ENCODE results near the gene TPSD1.

The TPSD1 gene

DNA sequence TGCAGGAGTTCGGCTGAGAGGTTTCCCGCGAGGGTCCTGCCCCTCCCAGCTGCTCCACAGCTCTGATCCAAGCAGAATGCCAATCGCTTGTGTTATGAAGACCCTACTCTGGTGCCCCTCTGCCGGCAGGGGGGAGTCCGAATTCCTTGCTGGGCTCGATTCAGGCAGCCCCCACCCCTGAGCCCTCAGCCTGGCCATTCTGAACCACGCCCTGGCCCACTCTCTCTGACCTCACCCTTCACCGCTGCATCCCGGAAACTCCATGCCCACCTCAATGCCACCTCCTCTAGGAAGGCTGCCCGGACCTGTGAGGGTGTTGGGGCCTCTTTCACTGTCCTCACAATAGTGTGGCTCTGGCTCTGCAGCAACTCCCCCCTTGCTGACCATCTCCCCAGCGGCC lies 45.7 kb downstream of the TPSD1 start:
- H2BK120ac ChIP-seq (ENCODE audit: insufficient read depth, low read length, poor library complexity) = no peak overlapping the region
- H4K12ac ChIP-seq (ENCODE audit: low read depth, low read length) = no peak overlapping the region
- no peak overlapping the region for H3K27ac ChIP-seq (ENCODE audit: low read depth, low read length)
- H2BK5ac ChIP-seq (ENCODE audit: low read depth, low read length, poor library complexity) = no peak overlapping the region
- H2BK12ac ChIP-seq (ENCODE audit: low read length) = peak overlapping the region; percentile 24
- H3K14ac ChIP-seq (ENCODE audit: low read length) = no peak overlapping the region
- H3K4me2 ChIP-seq (ENCODE audit: low read length) = no peak overlapping the region
- peaks cover 10% of the 10 kb centered on the region for H3K79me1 ChIP-seq (ENCODE audit: low read length)
- peaks cover 1% of the 10 kb centered on the region for H3K9me3 ChIP-seq (ENCODE audit: insufficient read depth, low read depth, low read length)
- H3K4me1 ChIP-seq (ENCODE audit: control insufficient read depth in 1 of 2, insufficient read depth in 2 of 2, low read length in 2 of 2) = peaks cover 10 to 18% of the 10 kb centered on the region in 2 experiments
- no peak overlapping the region for H3K4ac ChIP-seq (ENCODE audit: low read depth, low read length)
- peak overlapping the region; percentile 75 for H4K8ac ChIP-seq (ENCODE audit: low read depth, low read length)
- no CpG with 5 or more reads among the region's 12 CpGs for WGBS (ENCODE audit: extremely low coverage, insufficient coverage, insufficient read length)
- H3K36me3 ChIP-seq (ENCODE audit: control insufficient read depth in 1 of 2, insufficient read depth in 2 of 2, low read length in 2 of 2) = no peaks in the 10 kb centered on the region
- H2AK5ac ChIP-seq (ENCODE audit: low read length) = peak overlapping the region; percentile 66
- H3K23ac ChIP-seq (ENCODE audit: low read length) = no peak overlapping the region
- no peak overlapping the region for H3K4me3 ChIP-seq (ENCODE audit: low read depth, low read length)
- no peak overlapping the region for H2AFZ ChIP-seq (ENCODE audit: insufficient read depth, low read length, poor library complexity)
- H3K27me3 ChIP-seq (ENCODE audit: insufficient read depth, low read length) = no peaks in the 10 kb centered on the region
- no peak overlapping the region for H4K91ac ChIP-seq (ENCODE audit: low read depth, low read length)
- H3K79me2 ChIP-seq (ENCODE audit: control insufficient read depth, insufficient read depth, low read length, poor library complexity) = peaks cover 2% of the 10 kb centered on the region
- no peak overlapping the region for H3K9ac ChIP-seq (ENCODE audit: low read length)
- no peak overlapping the region for H3K18ac ChIP-seq (ENCODE audit: low read length)
- DNase-seq = no peak

DNA sequence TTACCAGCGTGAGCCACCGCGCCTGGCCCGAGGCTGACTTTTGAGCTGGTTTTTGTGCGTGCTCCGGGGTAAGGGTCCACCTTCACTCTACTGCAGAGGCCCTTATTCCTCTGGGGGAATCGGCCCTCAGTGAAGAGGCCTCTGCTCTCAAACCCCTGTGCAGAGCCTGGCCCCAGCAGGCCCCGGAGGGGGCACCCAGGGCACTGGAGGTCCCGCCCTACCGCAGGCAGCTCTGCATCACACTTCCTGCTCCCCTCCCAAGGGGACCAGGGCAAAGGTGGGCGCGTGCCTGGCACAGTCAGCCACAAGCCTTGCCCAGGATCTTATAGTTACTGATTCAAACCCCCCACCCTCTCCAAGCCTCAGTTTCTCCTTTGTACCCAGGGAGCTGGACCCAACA lies 50.0 kb downstream of the TPSD1 start:
- peaks cover 8 to 9% of the 10 kb centered on the region in 2 experiments for H3K4me1 ChIP-seq (ENCODE audit: control insufficient read depth in 1 of 2, insufficient read depth in 2 of 2, low read length in 2 of 2)
- peak overlapping the region; percentile 16 for H3K4me3 ChIP-seq (ENCODE audit: low read depth, low read length)
- no peak overlapping the region for H3K27ac ChIP-seq (ENCODE audit: low read depth, low read length)
- peaks cover 1% of the 10 kb centered on the region for H3K9me3 ChIP-seq (ENCODE audit: insufficient read depth, low read depth, low read length)
- H4K12ac ChIP-seq (ENCODE audit: low read depth, low read length) = no peak overlapping the region
- no peak overlapping the region for H4K8ac ChIP-seq (ENCODE audit: low read depth, low read length)
- DNase-seq = no peak
- no peak overlapping the region for H2BK120ac ChIP-seq (ENCODE audit: insufficient read depth, low read length, poor library complexity)
- H4K91ac ChIP-seq (ENCODE audit: low read depth, low read length) = no peak overlapping the region
- H2AK5ac ChIP-seq (ENCODE audit: low read length) = no peak overlapping the region
- no peak overlapping the region for H3K9ac ChIP-seq (ENCODE audit: low read length)
- no peak overlapping the region for H3K4ac ChIP-seq (ENCODE audit: low read depth, low read length)
- H2BK5ac ChIP-seq (ENCODE audit: low read depth, low read length, poor library complexity) = no peak overlapping the region
- H3K79me1 ChIP-seq (ENCODE audit: low read length) = peaks cover 9% of the 10 kb centered on the region
- no peak overlapping the region for H2BK12ac ChIP-seq (ENCODE audit: low read length)
- peaks cover 14% of the 10 kb centered on the region for H3K79me2 ChIP-seq (ENCODE audit: control insufficient read depth, insufficient read depth, low read length, poor library complexity)
- no peak overlapping the region for H3K14ac ChIP-seq (ENCODE audit: low read length)
- no peak overlapping the region for H3K4me2 ChIP-seq (ENCODE audit: low read length)
- H3K27me3 ChIP-seq (ENCODE audit: insufficient read depth, low read length) = no peaks in the 10 kb centered on the region
- no peaks in the 10 kb centered on the region for H3K36me3 ChIP-seq (ENCODE audit: control insufficient read depth in 1 of 2, insufficient read depth in 2 of 2, low read length in 2 of 2)
- H3K18ac ChIP-seq (ENCODE audit: low read length) = no peak overlapping the region
- no peak overlapping the region for H3K23ac ChIP-seq (ENCODE audit: low read length)
- no peak overlapping the region for H2AFZ ChIP-seq (ENCODE audit: insufficient read depth, low read length, poor library complexity)
- no CpG with 5 or more reads among the region's 12 CpGs for WGBS (ENCODE audit: extremely low coverage, insufficient coverage, insufficient read length)

DNA sequence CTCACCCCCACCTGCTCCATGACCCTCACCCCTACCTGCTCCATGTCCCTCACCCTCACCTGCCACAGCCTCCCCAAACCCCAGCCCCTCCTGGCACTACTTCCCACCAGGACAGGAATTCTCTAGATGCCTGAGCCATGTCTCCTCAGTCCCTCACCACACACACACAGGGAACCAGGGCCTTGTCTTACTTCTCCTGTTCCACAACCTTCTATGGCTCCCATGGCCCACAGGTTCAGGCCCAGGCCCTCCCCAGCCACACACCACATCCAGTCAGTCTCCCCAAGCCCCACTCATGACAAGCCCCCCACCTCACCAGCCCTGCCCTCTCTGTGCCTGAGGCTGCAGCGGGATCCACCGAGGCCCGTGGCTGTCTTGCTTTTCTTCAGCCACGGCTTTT lies 50.5 kb downstream of the TPSD1 start:
- H2BK12ac ChIP-seq (ENCODE audit: low read length) = no peak overlapping the region
- no peak overlapping the region for H3K4ac ChIP-seq (ENCODE audit: low read depth, low read length)
- H3K36me3 ChIP-seq (ENCODE audit: control insufficient read depth in 1 of 2, insufficient read depth in 2 of 2, low read length in 2 of 2) = no peaks in the 10 kb centered on the region
- H3K23ac ChIP-seq (ENCODE audit: low read length) = no peak overlapping the region
- no peak overlapping the region for H4K8ac ChIP-seq (ENCODE audit: low read depth, low read length)
- H3K4me3 ChIP-seq (ENCODE audit: low read depth, low read length) = no peak overlapping the region
- peaks cover 1% of the 10 kb centered on the region for H3K9me3 ChIP-seq (ENCODE audit: insufficient read depth, low read depth, low read length)
- no peak overlapping the region for H2BK120ac ChIP-seq (ENCODE audit: insufficient read depth, low read length, poor library complexity)
- H3K4me1 ChIP-seq (ENCODE audit: control insufficient read depth in 1 of 2, insufficient read depth in 2 of 2, low read length in 2 of 2) = peaks cover 6 to 11% of the 10 kb centered on the region in 2 experiments
- H2AK5ac ChIP-seq (ENCODE audit: low read length) = no peak overlapping the region
- no peak overlapping the region for H4K91ac ChIP-seq (ENCODE audit: low read depth, low read length)
- no peak overlapping the region for H3K27ac ChIP-seq (ENCODE audit: low read depth, low read length)
- H2BK5ac ChIP-seq (ENCODE audit: low read depth, low read length, poor library complexity) = no peak overlapping the region
- peaks cover 19% of the 10 kb centered on the region for H3K79me2 ChIP-seq (ENCODE audit: control insufficient read depth, insufficient read depth, low read length, poor library complexity)
- no peak overlapping the region for H3K14ac ChIP-seq (ENCODE audit: low read length)
- H3K9ac ChIP-seq (ENCODE audit: low read length) = no peak overlapping the region
- no peak overlapping the region for H2AFZ ChIP-seq (ENCODE audit: insufficient read depth, low read length, poor library complexity)
- H3K79me1 ChIP-seq (ENCODE audit: low read length) = peaks cover 6% of the 10 kb centered on the region
- DNase-seq = no peak
- H4K12ac ChIP-seq (ENCODE audit: low read depth, low read length) = no peak overlapping the region
- no peak overlapping the region for H3K4me2 ChIP-seq (ENCODE audit: low read length)
- no peak overlapping the region for H3K18ac ChIP-seq (ENCODE audit: low read length)
- WGBS (ENCODE audit: extremely low coverage, insufficient coverage, insufficient read length) = no CpG with 5 or more reads among the region's 4 CpGs
- no peaks in the 10 kb centered on the region for H3K27me3 ChIP-seq (ENCODE audit: insufficient read depth, low read length)

DNA sequence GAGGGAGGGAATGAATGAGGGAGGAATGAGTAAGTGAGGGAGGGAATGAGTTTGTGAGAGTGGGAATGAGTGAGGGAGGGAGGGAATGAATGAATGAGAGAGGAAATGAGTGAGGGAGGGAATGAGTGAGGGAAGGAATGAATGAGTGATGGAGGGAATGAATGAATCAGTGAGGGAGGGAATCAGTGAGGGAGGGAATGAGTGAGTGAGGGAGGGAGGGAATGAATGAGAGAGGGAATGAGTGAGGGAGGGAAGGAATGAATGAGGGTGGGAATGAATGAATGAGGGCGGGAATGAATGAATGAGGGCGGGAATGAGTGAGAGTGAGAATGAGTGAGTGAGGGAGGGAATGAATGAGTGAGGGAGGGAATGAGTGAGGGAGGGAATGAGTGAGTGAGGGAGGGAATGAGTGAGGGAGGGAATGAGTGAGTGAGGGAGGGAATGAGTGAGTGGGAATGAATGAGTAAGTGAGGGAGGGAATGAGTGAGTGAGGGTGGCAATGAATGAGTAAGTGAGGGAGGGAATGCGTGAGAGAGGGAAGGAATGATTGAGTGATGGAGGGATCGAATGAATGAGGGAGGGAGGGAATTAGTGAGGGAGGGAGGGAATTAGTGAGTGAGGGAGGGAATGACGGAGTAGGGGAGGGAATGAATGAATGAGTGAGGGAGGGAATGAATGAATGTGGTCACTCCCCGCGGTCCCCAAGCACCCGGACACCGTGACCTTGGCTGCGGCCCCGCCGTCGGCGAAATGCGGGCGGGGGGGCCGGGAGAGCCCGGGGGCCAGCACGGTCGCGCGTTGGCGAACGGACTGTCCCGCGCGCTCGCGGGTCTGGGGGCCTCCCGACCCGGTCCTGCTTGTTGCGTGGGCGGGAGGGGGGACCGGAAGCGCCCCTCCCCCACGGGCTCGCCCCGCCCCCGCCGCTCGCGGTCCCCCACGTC lies 52.4 kb downstream of the TPSD1 start:
- H3K4me3 ChIP-seq (ENCODE audit: low read depth, low read length) = peak overlapping the region; percentile 73
- H3K4me2 ChIP-seq (ENCODE audit: low read length) = peak overlapping the region; percentile 65
- peak overlapping the region; percentile 81 for H4K91ac ChIP-seq (ENCODE audit: low read depth, low read length)
- H2AK5ac ChIP-seq (ENCODE audit: low read length) = peak overlapping the region; percentile 69
- H2BK12ac ChIP-seq (ENCODE audit: low read length) = no peak overlapping the region
- peak overlapping the region; percentile 75 for H2BK120ac ChIP-seq (ENCODE audit: insufficient read depth, low read length, poor library complexity)
- peak overlapping the region; percentile 57 for H3K9ac ChIP-seq (ENCODE audit: low read length)
- H3K27me3 ChIP-seq (ENCODE audit: insufficient read depth, low read length) = no peaks in the 10 kb centered on the region
- no peaks in the 10 kb centered on the region for H3K9me3 ChIP-seq (ENCODE audit: insufficient read depth, low read depth, low read length)
- peaks cover 37% of the 10 kb centered on the region for H3K79me2 ChIP-seq (ENCODE audit: control insufficient read depth, insufficient read depth, low read length, poor library complexity)
- peak overlapping the region; percentile 62 for H2AFZ ChIP-seq (ENCODE audit: insufficient read depth, low read length, poor library complexity)
- WGBS (ENCODE audit: extremely low coverage, insufficient coverage, insufficient read length) = 100% methylated on average over 5 of the region's 43 CpGs
- peaks cover 6% of the 10 kb centered on the region for H3K79me1 ChIP-seq (ENCODE audit: low read length)
- H4K8ac ChIP-seq (ENCODE audit: low read depth, low read length) = peak overlapping the region; percentile 78
- peak overlapping the region; percentile 79 for H3K14ac ChIP-seq (ENCODE audit: low read length)
- H3K4ac ChIP-seq (ENCODE audit: low read depth, low read length) = no peak overlapping the region
- DNase-seq = peak; percentile 49 to 64
- peak overlapping the region; percentile 82 for H4K12ac ChIP-seq (ENCODE audit: low read depth, low read length)
- peaks cover 11 to 16% of the 10 kb centered on the region in 2 experiments for H3K4me1 ChIP-seq (ENCODE audit: control insufficient read depth in 1 of 2, insufficient read depth in 2 of 2, low read length in 2 of 2)
- peak overlapping the region; percentile 62 for H3K18ac ChIP-seq (ENCODE audit: low read length)
- peak overlapping the region; percentile 78 for H3K27ac ChIP-seq (ENCODE audit: low read depth, low read length)
- H3K36me3 ChIP-seq (ENCODE audit: control insufficient read depth in 1 of 2, insufficient read depth in 2 of 2, low read length in 2 of 2) = peaks cover 11 to 15% of the 10 kb centered on the region in 2 experiments
- H2BK5ac ChIP-seq (ENCODE audit: low read depth, low read length, poor library complexity) = peak overlapping the region; percentile 63
- H3K23ac ChIP-seq (ENCODE audit: low read length) = no peak overlapping the region

Data from trophoblast cell (in vitro differentiated cells and primary cell).